ENCODE results near the gene GIGYF1.
A peak's percentile ranks its signal among the peaks of the same experiment; 100 is the strongest.
"Not testable (repeated sequence)": the region's sequence is repeated elsewhere in the genome, so short reads cannot be mapped to it uniquely, and the experiment has no call there.

GIGYF1 gene

DNA sequence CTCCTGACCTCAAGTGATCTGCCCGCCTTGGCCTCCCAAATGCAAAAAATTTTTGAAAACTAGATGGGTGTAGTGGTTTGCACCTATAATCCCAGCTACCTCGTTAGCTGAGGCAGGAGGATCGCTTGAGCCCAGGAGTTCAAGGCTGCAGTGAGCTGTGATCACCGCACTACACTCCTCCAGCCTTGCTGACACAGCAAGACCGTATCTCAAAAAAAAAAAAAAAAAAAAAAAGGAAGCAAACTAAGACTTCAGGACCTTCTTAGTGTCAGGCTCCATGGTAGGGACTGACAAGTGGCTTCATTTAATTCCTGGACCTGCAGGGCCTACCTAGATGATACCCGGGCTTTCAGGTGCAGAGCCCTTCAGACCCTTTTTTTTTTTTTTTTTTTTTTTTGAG lies 14.3 kb upstream of the GIGYF1 start:
- no peak for DNase-seq

GRCh38 chr7:100706672-100707311 lies 12.7 kb upstream of the GIGYF1 start:
- DNase-seq: no peak

DNA sequence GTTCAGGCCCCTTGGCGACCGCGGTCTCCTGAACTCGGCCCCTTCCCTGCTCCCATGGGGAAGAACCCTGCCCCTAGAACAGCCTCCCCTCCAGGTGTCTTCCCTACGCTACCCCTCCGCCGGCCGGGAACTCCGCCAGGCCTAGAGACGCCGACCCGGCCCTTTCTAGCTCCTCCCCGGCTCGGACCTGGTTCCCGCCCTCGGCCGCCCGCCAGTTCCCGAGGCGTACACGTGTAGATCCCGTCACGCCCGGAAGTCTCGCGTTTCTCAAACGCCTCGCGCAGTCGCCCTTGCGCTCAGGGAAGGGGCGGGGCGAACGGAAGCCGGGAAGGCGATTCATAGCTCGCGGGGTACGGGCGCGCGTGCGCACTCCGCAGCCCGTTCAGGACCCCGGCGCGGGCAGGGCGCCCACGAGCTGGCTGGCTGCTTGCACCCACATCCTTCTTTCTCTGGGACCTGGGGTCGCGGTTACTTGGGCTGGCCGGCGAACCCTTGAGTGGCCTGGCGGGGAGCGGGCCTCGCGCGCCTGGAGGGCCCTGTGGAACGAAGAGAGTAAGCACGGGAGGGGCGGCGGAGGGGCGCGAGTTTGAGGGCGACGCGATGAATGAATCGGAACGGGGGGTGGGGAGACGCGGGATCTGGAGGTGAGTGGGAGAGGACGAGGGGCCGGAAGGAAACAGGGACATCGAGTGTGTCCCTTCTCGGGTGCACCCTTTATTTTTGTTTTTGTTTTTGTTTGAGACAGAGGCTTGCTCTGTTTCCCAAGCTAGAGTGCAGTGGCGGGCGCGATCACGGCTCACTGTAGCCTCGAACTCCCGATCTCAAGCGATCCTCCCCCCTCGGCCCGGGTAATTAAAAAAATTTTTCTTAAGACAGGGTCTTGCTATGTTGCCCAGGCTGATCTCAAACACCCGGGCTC lies 12.0 kb upstream of the GIGYF1 start, which contains the start of gene POP7:
POP7 (plus strand) TSS at position 369 of the 919 bp plus-strand sequence. CDS start 710 bp downstream, outside the sequence.
- peak; percentile 99 for DNase-seq

- DNase-seq: peak; percentile 92
These were observed 11.3 kb upstream of the GIGYF1 start for GRCh38 chr7:100705320-100705752.

DNA sequence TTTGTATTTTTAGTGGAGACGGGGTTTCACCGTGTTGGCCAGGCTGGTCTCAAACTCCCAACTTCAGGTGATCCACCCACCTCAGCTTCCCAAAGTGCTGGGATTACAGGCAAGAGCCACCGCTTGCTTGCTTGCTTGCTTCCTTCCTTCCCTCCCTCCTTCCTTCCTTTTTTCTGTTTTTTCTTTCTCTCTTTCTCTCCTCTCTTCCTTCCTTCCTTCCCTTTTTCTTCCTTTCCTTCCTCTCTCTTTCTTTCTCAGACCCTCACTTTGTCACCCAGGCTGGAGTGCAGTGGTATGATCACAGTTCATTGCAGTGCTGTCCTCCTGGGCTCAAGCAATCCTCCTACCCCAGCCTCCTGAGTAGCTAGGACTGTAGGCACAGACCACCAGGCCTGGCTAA lies 7.0 kb upstream of the GIGYF1 start:
- DNase-seq: not testable (repeated sequence)

GRCh38 chr7:100699018-100699417 lies 5.0 kb upstream of the GIGYF1 start:
- no peak for DNase-seq

DNA sequence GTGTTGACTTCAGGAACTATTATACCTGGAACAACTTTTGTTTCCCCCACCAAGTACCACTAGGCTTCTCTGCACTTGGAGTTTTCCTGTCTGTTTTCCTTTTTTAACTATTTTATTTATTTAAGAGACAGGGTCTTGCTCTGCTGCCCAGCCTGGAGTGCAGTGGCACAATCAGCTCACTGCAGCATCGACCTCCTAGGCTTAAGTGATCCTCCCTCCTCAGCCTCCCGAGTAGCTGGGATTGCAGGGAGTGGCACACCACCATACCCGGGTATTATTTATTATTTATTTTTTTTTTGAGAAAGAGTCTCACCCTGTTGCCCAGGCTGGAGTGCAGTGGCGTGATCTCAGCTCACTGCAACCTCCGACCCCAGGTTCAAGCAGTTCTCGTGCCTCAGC lies 2.1 kb upstream of the GIGYF1 start:
- DNase-seq: no peak

DNA sequence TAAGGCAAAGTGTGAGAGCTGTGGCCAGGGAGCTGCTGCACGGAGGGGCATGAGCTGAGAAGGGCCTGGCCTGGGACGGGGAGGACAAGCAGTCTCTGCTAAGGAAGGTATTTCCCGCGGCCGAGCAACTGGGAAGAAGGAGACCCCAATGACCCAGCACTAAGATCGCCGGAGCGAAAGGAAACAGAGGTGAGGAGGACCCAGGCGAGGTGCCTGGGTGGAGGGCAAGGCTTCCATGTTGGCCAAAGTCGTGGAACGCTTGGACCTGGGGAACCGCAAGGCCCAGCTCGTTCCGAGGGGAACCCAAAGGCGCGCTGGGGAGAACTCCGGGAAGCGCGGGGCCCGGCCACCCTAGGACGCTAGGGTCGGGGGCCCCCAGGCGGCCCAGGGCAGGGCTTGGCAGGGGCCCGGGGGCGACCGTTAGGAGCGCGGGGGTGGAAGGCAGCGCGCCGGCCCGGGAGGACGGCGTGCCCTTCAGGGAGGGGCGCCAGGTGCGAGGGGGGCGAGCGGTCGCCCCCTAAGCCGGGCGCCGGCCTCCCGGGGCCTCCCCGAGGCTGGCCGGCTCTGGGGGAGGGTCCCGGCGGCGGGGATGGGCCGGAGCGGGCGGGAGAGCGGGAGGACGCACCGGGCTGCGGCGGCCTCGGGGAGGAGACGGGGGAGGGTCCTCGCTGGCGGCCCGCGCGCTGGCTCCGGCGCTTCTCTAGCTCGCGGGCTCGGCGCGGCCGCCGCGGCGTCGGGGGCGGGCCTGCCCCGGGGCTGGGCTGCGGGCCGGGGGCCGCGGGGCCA lies 545 bp downstream of the GIGYF1 start:
- peak; percentile 21 for DNase-seq

DNA sequence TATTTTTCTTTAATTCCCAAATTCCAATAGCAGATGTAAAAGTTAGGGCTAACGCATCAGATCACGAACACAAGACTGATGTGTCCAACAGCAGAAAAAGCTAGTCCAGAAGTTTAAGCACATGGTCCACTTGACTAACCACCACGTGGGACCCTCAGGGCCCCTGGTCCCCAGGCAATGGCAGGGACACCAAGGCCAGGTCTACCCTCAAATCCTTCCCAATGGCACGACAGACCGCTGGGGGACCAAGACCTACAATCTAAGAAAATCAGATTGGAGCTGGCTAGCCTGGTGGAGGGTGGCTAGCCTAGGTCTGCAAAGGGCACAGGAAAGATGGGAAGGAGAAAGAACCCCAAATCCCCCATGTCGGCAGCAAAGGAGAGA lies 1.5 kb downstream of the GIGYF1 start:
- no peak for DNase-seq

- peak; percentile 82 for DNase-seq
These were observed 2.1 kb downstream of the GIGYF1 start for GRCh38 chr7:100691676-100692577.

DNA sequence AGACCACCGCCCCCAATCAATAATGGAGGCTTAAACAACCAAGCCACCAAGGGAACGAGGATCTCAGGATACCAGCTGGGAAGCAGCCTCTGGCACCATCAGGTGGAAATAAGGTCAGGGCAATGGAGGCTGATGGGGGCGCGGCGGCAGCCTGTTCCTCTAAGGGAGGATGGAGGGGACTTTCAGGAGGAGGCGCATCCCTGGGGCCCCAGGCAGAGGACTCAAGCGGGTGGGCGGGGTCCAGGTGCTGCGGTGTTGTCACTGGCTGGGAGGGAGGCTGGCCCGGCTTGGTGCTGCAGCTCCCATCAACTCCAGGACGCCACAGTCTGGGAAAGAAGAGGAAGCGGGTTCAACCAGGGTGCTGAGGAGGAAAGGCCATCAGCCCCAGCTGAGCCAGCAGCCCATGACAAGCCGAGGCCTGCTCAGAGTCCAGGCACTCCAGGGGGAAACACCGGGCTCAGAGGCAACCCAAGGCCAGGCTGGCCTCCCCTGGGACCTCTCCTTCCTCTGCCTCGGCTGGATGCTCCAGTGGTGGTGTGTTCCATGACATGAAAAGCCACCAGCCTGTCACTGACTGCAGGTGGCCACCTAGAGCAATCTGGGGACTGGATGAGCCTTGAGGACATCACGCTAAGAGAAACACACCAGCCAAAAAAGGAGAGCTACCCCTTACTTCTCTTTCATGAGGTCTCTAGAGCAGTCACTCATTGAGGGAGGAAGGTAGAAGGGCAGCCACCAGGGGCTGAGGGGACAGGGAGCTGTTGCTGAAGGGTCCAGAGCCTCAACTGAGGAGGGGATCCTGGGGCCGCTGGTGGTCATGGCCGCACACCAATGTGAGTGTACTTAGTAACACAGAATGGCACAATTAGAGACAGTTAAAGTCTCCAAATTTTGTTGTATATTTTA lies 4.6 kb downstream of the GIGYF1 start:
- DNase-seq: peak; percentile 21

DNA sequence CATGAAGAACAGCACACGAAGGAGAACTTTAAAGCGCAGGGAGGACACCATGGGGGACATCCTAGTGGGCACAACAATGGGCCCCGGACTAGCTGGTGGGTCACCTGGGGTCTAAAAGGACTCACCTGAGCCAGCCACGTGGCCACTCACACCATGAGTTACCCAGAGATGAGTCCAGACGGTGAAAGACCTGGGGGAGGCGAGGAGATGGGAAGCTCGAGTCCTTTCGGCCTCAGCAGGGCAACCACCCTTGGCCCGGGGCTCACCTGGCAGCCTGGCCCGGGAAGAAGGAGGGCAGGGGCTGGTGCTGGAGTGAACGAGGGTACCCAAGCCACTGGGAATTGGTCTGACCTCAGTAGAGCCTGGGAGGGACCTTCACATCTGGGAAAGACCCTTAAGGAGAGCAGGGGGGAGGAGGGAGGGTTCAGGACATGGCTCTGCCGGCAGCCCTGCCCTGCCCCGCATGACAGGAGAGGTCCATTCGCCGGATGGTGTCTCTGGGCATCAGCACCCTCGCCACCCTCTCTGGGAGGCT lies 5.7 kb downstream of the GIGYF1 start:
- no peak for DNase-seq

DNA sequence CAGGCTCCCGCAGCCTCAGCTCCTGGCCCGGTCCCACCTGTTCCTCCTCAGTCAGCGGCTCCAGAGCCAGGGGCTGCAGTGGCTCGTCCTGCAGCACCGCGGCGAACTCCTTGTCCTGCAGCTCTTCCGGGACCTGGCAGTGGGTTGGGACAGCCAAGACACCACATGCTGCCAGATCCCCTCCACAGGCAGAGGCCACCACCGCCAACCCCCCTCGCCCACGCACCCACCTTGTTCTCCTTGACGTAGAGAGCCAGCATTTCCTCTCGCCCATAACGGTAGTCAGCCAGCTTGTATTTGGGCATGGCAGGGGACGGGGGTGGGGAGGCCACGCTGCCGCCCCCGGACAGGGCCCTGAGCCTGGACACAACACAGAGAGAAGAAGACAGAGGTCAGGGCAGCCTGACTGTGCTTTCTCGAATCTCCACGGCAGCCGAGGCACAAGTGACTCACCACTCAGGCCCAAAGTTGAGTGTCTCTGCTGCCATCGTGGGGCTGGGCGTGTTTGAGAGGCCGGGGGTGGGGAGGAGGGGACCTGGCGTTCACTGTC lies 6.2 kb downstream of the GIGYF1 start:
- DNase-seq: no peak

DNA sequence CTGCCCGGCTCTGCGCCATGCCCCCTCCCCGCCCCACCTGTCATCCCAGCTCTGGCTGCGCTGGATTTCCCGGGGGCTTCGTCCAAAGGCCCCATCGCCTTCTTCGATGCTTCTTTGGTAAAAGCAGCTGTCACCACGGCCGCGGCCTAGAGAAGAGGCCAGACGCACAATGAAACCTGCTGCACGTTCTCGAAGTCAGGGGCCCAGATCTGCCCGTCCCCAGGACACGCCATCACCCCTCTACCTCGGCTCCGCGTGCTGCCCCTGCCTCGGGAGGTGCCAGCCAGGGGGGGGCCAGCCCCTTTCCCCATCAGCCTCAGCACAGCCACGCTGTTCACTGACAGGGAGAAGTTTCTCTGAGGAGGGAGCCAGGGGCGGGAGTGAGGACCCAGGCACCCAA lies 6.8 kb downstream of the GIGYF1 start:
- DNase-seq: no peak

- DNase-seq: no peak
These were observed 7.2 kb downstream of the GIGYF1 start for GRCh38 chr7:100686822-100687211.

GRCh38 chr7:100686201-100686821 lies 7.7 kb downstream of the GIGYF1 start:
- no peak for DNase-seq

GRCh38 chr7:100685631-100686145 lies 8.4 kb downstream of the GIGYF1 start:
- no peak for DNase-seq

GRCh38 chr7:100685049-100685605 lies 8.9 kb downstream of the GIGYF1 start:
- DNase-seq: no peak

DNA sequence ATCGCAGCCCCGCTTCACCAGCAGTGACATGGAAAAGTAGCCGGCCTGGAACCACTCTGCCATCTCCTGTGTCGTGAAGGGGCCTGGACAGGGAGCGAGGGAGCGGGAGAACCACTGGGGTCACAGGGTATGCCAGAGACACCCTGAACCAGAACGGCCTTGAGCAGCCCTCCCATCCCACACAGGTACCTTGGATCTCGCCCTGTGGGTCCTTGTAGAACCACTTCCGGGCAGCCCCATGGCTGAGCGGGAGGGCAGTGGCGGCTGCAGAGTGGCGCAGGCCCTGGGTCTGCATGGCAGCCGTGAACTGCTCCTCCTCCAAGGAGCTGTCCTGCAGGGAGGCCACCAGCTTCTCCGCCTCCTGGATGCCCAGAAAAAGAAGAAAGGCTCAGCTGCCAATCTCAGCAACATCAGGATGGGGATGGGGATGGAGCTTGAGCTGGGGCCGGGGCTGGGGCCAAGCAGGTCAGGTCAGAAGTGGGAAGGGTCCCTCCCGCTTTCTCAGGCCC lies 9.5 kb downstream of the GIGYF1 start:
- DNase-seq: no peak
